Lower leg skin (tissue), 3 donors: Measurements from ENCODE around the gene ANO9.

Experiments used
- POLR2A ChIP-seq, 2 donors: fragments of 450-650 bp; IDR thresholded peaks; one replicate each; pipeline ENCODE4 v1.6.1; 2016 to 2017; ENCODE audit warnings: antibody characterized with exemption in 2 of 2, mild to moderate bottlenecking in 1 of 2, moderate library complexity in 1 of 2
- TF ChIP-seq, protein P1 (sequence below), 3 donors: fragments of 450-650 bp; IDR thresholded peaks; one replicate each; pipeline ENCODE4 v1.5.1; 2016; ENCODE audit warnings: antibody characterized with exemption in 3 of 3, mild to moderate bottlenecking in 3 of 3, moderate library complexity in 2 of 3

DNA sequence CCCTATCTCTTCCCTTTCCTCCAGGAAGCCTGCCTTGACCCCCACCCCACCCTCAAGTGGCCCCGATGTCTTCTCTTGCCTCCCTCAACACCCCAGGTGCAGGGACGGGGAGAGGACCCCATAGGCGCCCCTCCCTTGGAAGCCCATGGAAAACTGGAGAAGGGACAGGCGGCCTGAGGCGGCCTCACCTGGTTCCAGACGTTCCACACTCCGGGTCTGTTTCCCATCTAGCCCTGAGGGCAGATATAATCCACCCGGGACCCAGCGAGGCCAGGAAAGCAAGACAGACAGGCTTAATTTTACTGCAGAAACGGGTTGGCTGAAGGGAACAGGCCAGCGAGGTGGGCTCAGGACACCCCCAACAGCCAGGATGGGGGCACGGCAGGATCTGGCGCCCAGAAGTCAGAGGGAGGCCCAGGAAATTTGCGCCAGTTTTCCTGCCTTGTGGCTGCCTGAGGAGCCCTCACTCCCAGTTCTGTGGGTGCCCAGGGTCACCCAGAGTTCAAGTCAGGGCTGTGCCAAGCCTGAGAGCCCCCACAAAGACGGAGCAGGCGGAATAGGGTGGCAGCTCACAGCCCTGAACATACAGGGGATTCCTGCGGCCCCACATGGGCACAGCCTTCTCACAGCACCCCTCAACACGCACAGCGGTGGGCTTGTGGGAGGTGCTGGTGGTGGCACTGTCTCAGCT, 24.0 kb downstream of the ANO9 start:
- TF ChIP-seq, protein P1, sequence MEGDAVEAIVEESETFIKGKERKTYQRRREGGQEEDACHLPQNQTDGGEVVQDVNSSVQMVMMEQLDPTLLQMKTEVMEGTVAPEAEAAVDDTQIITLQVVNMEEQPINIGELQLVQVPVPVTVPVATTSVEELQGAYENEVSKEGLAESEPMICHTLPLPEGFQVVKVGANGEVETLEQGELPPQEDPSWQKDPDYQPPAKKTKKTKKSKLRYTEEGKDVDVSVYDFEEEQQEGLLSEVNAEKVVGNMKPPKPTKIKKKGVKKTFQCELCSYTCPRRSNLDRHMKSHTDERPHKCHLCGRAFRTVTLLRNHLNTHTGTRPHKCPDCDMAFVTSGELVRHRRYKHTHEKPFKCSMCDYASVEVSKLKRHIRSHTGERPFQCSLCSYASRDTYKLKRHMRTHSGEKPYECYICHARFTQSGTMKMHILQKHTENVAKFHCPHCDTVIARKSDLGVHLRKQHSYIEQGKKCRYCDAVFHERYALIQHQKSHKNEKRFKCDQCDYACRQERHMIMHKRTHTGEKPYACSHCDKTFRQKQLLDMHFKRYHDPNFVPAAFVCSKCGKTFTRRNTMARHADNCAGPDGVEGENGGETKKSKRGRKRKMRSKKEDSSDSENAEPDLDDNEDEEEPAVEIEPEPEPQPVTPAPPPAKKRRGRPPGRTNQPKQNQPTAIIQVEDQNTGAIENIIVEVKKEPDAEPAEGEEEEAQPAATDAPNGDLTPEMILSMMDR (IDR thresholded peaks at IDR 0.05), result no peak
- TF ChIP-seq POLR2A (IDR thresholded peaks at IDR 0.05), result no peak
